ENCODE data around the gene ALG14. TPM values are rescaled to one million over a fixed set of nuclear protein-coding genes. Genes with fewer than 3 reads are reported as not detected.

Gene ALG14
- total and polyA plus RNA-seq, 2 donors (not counting 3 experiments of a cell fraction or from before 2014, with no cell fraction given) = 2.6 to 8.6 TPM

DNA sequence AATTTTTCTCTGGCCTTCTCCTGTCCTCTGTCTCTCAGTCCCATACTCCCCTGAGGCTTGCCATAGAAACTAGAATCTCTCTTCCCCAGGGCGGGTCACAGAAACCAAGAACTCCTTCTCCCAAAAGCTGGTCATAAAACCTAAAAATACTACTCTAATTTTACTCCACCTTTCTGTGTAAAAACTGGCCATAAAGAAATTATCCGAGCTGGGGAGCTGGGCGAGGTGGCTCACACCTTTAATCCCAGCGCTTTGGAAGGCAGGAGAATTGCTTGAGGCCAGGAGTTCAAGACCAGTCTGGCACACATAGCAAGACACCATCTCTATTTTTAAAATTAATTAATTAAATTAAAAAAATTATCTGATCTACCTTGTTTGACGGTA lies 3.0 kb downstream of the ALG14 start:
- Histone ChIP-seq H3K27me3 (ENCODE audit: control insufficient read depth in 2 of 2, insufficient read depth in 2 of 2, low read length in 2 of 2) (peaks cover 1 to 4% of the 10 kb centered on the region in 2 experiments), H3K79me2 (ENCODE audit: control insufficient read depth, insufficient read depth, low read length) (no peaks in the 10 kb centered on the region), H3K4me3 (replicated peaks in 1 of 3; ENCODE audit: insufficient read depth in 1 of 3, low read depth in 1 of 3, low read length in 3 of 3) (no peak overlapping the region), H3K36me3 (ENCODE audit: control insufficient read depth in 2 of 2, extremely low read depth in 1 of 2, insufficient read depth in 2 of 2, low read length in 2 of 2) (no peaks in the 10 kb centered on the region), H3K9me1 (replicated peaks; ENCODE audit: control insufficient read depth, extremely low read depth, insufficient read depth, low read length) (no peaks in the 10 kb centered on the region), H3K9me3 (replicated peaks; ENCODE audit: control insufficient read depth, insufficient read depth, low read length) (no peaks in the 10 kb centered on the region), H2AFZ (ENCODE audit: low read depth, low read length) (no peak overlapping the region), H4K20me1 (replicated peaks; ENCODE audit: control insufficient read depth, extremely low read depth, insufficient read depth, low read length) (no peaks in the 10 kb centered on the region), H3K9ac (replicated peaks; ENCODE audit: extremely low read depth, insufficient read depth, low read length) (no peak overlapping the region), H3K4me2 (ENCODE audit: insufficient read depth, low read length) (no peak overlapping the region), H3K27ac (ENCODE audit: insufficient read depth, low read depth, low read length) (no peak overlapping the region), H3K4me1 (ENCODE audit: control insufficient read depth, extremely low read depth, insufficient read depth, low read length) (peaks cover 7% of the 10 kb centered on the region)
- ChIA-PET CTCF (no interaction called here), POLR2A (no interaction called here)
- intact Hi-C loops (cut with micrococcal nuclease) = loop anchor here (5.0 kb wide), 1 partner anchor 48 kb away; the partner anchor contains the start of gene TLCD4
- DNase-seq (ENCODE audit: low read depth, low spot score) = no peak
- no peak for FAIRE-seq
- dilution Hi-C loops (cut with MboI; ENCODE audit: extremely low pct_ligation_motif_present, low sequenced_read_pairs) = no loop called here
- TF ChIP-seq, protein P1, sequence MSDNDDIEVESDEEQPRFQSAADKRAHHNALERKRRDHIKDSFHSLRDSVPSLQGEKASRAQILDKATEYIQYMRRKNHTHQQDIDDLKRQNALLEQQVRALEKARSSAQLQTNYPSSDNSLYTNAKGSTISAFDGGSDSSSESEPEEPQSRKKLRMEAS (IDR thresholded peaks at IDR 0.05; ENCODE audit: insufficient read depth, insufficient read length) = no peak
- TF ChIP-seq, protein P2, sequence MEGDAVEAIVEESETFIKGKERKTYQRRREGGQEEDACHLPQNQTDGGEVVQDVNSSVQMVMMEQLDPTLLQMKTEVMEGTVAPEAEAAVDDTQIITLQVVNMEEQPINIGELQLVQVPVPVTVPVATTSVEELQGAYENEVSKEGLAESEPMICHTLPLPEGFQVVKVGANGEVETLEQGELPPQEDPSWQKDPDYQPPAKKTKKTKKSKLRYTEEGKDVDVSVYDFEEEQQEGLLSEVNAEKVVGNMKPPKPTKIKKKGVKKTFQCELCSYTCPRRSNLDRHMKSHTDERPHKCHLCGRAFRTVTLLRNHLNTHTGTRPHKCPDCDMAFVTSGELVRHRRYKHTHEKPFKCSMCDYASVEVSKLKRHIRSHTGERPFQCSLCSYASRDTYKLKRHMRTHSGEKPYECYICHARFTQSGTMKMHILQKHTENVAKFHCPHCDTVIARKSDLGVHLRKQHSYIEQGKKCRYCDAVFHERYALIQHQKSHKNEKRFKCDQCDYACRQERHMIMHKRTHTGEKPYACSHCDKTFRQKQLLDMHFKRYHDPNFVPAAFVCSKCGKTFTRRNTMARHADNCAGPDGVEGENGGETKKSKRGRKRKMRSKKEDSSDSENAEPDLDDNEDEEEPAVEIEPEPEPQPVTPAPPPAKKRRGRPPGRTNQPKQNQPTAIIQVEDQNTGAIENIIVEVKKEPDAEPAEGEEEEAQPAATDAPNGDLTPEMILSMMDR (IDR thresholded peaks at IDR 0.05; ENCODE audit: extremely low read depth in 1 of 2, insufficient read depth in 1 of 2, low read depth in 1 of 2, low read length in 2 of 2) = no peak
- TF ChIP-seq GATA2 (IDR thresholded peaks at IDR 0.05; ENCODE audit: insufficient read depth, insufficient read length, low read depth, low read length) = no peak
- no peak for TF ChIP-seq FOS (IDR thresholded peaks at IDR 0.05; ENCODE audit: borderline replicate concordance, insufficient read depth, low read length)
- TF ChIP-seq JUN (IDR thresholded peaks at IDR 0.05; ENCODE audit: borderline replicate concordance, insufficient read depth, insufficient read length, low read depth) = no peak
- no peak for TF ChIP-seq POLR2A (IDR thresholded peaks at IDR 0.05; ENCODE audit: low read depth, low read length)
- no peak for TF ChIP-seq POLR2AphosphoS5 (IDR thresholded peaks at IDR 0.05; ENCODE audit: insufficient read depth, low read depth, low read length)
- no peak for TF ChIP-seq EZH2 (IDR thresholded peaks at IDR 0.05; ENCODE audit: borderline replicate concordance, low read depth, low read length, severe bottlenecking)
- TF ChIP-seq MYC (IDR thresholded peaks at IDR 0.05; ENCODE audit: low read depth, low read length) = no peak
- BruUV-seq (replicated peaks) = no TSS peak

Measured in endothelial cell of umbilical vein (primary cell).